WI38 (cell line): ENCODE measurements around the gene TENM4.

Experiments
- H3K4me3 ChIP-seq: 2 replicates; pipeline ENCODE4 v1.5.1; 2011; ENCODE audit warnings: low read depth, mild to moderate bottlenecking, control low read depth, low read length
- CTCF ChIP-seq: IDR thresholded peaks from 2 replicates; pipeline ENCODE4 v1.5.1; 2012; ENCODE audit warnings: low read depth, mild to moderate bottlenecking, control low read depth, low read length

TENM4 gene

GRCh38 chr11:79082280-79082679 is 358.6 kb downstream of the TENM4 start:
- H3K4me3 ChIP-seq = no peak overlapping the region
- TF ChIP-seq CTCF = no peak

GRCh38 chr11:79081471-79082031 is 359.3 kb downstream of the TENM4 start:
- H3K4me3 ChIP-seq = no peak overlapping the region
- no peak for TF ChIP-seq CTCF

DNA sequence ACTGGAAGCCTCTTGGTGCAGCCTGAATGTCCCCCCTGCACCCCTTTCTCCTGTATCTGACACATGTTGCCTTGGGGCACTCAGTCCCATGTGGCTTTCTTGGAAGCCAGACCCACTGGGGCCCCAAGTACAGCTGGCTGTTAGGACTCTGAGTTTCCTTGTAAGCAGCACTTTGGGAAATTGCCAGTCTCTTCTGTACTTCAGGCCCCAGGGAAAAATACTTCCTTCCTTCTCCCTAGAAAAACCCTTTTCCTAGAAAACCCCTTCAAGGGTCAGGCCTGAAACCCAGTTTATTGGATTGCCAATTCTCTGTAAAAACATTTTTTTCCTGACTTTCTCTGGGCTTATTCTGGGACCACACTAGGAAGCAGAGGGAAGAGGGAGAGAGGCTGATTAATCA is 360.3 kb downstream of the TENM4 start:
- no peak overlapping the region for H3K4me3 ChIP-seq
- no peak for TF ChIP-seq CTCF

- no peak overlapping the region for H3K4me3 ChIP-seq
- no peak for TF ChIP-seq CTCF
Observed at GRCh38 chr11:79078999-79079398, 361.8 kb downstream of the TENM4 start.

DNA sequence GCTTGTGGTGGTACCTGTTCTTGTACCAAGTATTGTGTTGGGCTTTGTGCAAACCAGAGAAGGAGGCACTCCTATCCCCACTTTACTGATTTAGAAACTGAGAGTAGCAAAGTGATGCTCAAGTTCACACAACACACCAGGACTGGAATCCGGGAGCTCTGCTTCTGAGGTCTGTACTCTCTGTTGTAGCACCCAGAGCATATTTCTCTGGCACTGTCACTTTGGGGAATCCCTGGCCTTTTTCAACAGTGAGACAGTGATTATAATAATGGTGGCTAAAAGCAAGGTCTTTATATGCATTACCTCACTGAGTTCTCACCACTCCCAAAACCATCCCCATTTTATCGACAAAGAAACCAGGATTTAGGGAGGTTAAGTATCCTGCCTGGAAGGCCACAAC is 362.4 kb downstream of the TENM4 start:
- no peak overlapping the region for H3K4me3 ChIP-seq
- no peak for TF ChIP-seq CTCF

- TF ChIP-seq CTCF = no peak
- H3K4me3 ChIP-seq = no peak overlapping the region
Observed at GRCh38 chr11:79077702-79078330, 363.0 kb downstream of the TENM4 start.

DNA sequence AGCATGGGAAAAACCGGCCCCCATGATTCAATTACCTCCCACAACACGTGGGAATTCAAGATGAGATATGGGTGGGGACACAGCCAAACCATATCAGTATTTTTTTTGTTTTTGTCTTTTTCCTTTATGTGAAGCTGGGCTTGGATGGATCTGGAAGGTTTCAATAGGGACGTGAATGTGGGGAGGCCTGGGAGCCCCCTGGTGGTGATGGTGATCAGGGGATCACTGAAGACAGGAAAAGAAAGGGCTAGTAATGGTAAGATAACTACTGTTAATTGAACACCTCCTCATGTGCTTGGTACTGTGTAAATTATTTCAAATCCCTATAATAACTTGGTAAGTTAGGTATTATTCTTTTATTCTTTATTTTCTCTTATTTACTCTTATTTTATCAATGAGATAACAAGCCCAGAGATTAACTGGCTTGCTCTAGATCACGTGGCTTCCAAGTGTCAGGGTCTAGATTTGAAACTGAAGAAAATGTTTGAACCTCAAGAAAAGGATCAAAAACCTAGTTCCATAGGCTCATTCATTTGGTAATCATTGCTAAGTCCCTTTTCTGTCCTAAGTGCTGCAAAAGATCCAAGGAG is 364.2 kb downstream of the TENM4 start:
- H3K4me3 ChIP-seq = no peak overlapping the region
- peak; percentile 83 for TF ChIP-seq CTCF
